A673 (cell line): ENCODE results near the gene TNFSF9. TPM values are rescaled to one million over a fixed set of nuclear protein-coding genes. Genes with fewer than 3 reads are reported as not detected.
"Not testable (repeated sequence)": the region's sequence is repeated elsewhere in the genome, so short reads cannot be mapped to it uniquely, and the experiment has no call there.

Source experiments
- BruUV-seq: library from RNA; stranded (reverse); fragments of 400-500 nt; replicated peaks from 2 replicates; lab custom pipeline; 2021; lab: Mats Ljungman, UMichigan
- CTCF ChIA-PET: fragments of 300-600 bp; sonication (Branson Sonifier 250); formaldehyde crosslinking; loops from one replicate; lab custom pipeline; 2022; ENCODE audit warnings: antibody characterized with exemption; lab: Charles Lee
- POLR2A ChIA-PET: fragments of 300-600 bp; sonication (Branson Sonifier 250); formaldehyde crosslinking; loops from one replicate; lab custom pipeline; 2022; ENCODE audit warnings: antibody characterized with exemption; ENCODE audit not compliant: low non-redundant PET; lab: Charles Lee
- DNase-seq: peaks from one replicate; pipeline ENCODE4 v3.0.0-alpha.2; 2015; ENCODE audit warnings: low spot score
- H3K27ac ChIP-seq: fragments of 200-600 bp; sonication (generic); 2 replicates; pipeline ENCODE4 v1.5.1; 2016; ENCODE audit warnings: mixed run types, low read depth, mild to moderate bottlenecking, mixed read lengths, antibody characterized with exemption, low read length; ENCODE audit not compliant: poor library complexity, severe bottlenecking
- H3K27me3 ChIP-seq: fragments of 200-600 bp; sonication (generic); replicated peaks from 2 replicates; pipeline ENCODE4 v1.6.1; 2017; ENCODE audit warnings: mixed run types, low read depth, mild to moderate bottlenecking, mixed read lengths, antibody characterized with exemption, low read length; ENCODE audit not compliant: insufficient read depth, poor library complexity
- H3K36me3 ChIP-seq: fragments of 200-600 bp; sonication (generic); 2 replicates; pipeline ENCODE4 v1.6.1; 2016; ENCODE audit warnings: mixed run types, mild to moderate bottlenecking, mixed read lengths, antibody characterized with exemption, low read length; ENCODE audit not compliant: insufficient read depth, poor library complexity, severe bottlenecking
- H3K4me1 ChIP-seq: fragments of 200-600 bp; sonication (generic); 2 replicates; pipeline ENCODE4 v1.6.1; 2017; ENCODE audit warnings: mixed run types, mild to moderate bottlenecking, mixed read lengths, antibody characterized with exemption, low read length; ENCODE audit not compliant: insufficient read depth, poor library complexity, severe bottlenecking
- H3K4me3 ChIP-seq: fragments of 200-600 bp; sonication (generic); 2 replicates; pipeline ENCODE4 v1.5.1; 2016; ENCODE audit warnings: low read depth, mixed run types, mild to moderate bottlenecking, mixed read lengths, low read length; ENCODE audit not compliant: poor library complexity, severe bottlenecking
- H3K9me3 ChIP-seq: fragments of 200-600 bp; sonication (generic); 2 replicates; pipeline ENCODE4 v1.6.1; 2016; ENCODE audit warnings: mixed run types, low read depth, mild to moderate bottlenecking, mixed read lengths, antibody characterized with exemption, low read length; ENCODE audit not compliant: poor library complexity, severe bottlenecking
- CTCF ChIP-seq: fragments of 300-800, 200-600 bp; sonication (generic); conservative IDR thresholded peaks from 2 replicates; pipeline ENCODE4 v1.5.1; 2017; ENCODE audit warnings: low read depth, mild to moderate bottlenecking, antibody characterized with exemption, low read length, moderate library complexity, mixed read lengths
- EZH2 ChIP-seq: fragments of 200-600 bp; sonication (generic); IDR thresholded peaks from 2 replicates; pipeline ENCODE4 v1.6.1; 2017; ENCODE audit warnings: borderline replicate concordance, low read depth, mild to moderate bottlenecking, mixed read lengths, antibody characterized with exemption, low read length; ENCODE audit not compliant: poor library complexity, severe bottlenecking
- intact Hi-C: fragments of 100-400 bp; cut with micrococcal nuclease; formaldehyde crosslinking; loops from one replicate; pipeline ENCODE4 v1.10.0; 2022; ENCODE audit not compliant: unreplicated experiment
- total RNA-seq: library from RNA; stranded (reverse); gene quantifications from 2 replicates; pipeline ENCODE4 v1.2.3, GENCODE V29; 2021

TNFSF9 gene
- total RNA-seq, 1 experiment from 2014 or later: 11.1 TPM

GRCh38 chr19:6539514-6539913 is 8.7 kb downstream of the TNFSF9 start:
- H3K27me3 ChIP-seq: no peaks in the 10 kb centered on the region
- H3K36me3 ChIP-seq: peaks cover 11% of the 10 kb centered on the region
- DNase-seq: no peak
- H3K4me3 ChIP-seq: no peak overlapping the region
- intact Hi-C loops: no loop called here
- no peaks in the 10 kb centered on the region for H3K4me1 ChIP-seq
- ChIA-PET CTCF (no interaction called here), POLR2A (interaction anchor here (0.6 kb wide), 1 partner anchor 9 kb away, joined by 10 read pairs; the partner anchor contains the start of gene TNFSF9)
- BruUV-seq: no TSS peak
- no peak overlapping the region for H3K27ac ChIP-seq
- no peak for TF ChIP-seq CTCF
- no peak for TF ChIP-seq EZH2
- H3K9me3 ChIP-seq: peaks cover 5% of the 10 kb centered on the region

GRCh38 chr19:6540918-6541689 is 10.3 kb downstream of the TNFSF9 start:
- H3K36me3 ChIP-seq: peaks cover 3% of the 10 kb centered on the region
- no peak overlapping the region for H3K4me3 ChIP-seq
- DNase-seq: no peak
- H3K27ac ChIP-seq: no peak overlapping the region
- no peaks in the 10 kb centered on the region for H3K27me3 ChIP-seq
- BruUV-seq: no TSS peak
- no peak for TF ChIP-seq EZH2
- no peak for TF ChIP-seq CTCF
- ChIA-PET CTCF (interaction anchor here (0.6 kb wide), 1 partner anchor 386 kb away, joined by 3 read pairs; no protein-coding TSS in a partner anchor), POLR2A (interaction anchor here (0.7 kb wide), 1 partner anchor 231 kb away, joined by 6 read pairs; no protein-coding TSS in a partner anchor)
- intact Hi-C loops: no loop called here
- H3K9me3 ChIP-seq: peaks cover 5% of the 10 kb centered on the region
- H3K4me1 ChIP-seq: no peaks in the 10 kb centered on the region

GRCh38 chr19:6543866-6544347 is 13.1 kb downstream of the TNFSF9 start:
- ChIA-PET POLR2A (no interaction called here), CTCF (no interaction called here)
- H3K27ac ChIP-seq: no peak overlapping the region
- no peaks in the 10 kb centered on the region for H3K9me3 ChIP-seq
- no peaks in the 10 kb centered on the region for H3K4me1 ChIP-seq
- DNase-seq: no peak
- H3K27me3 ChIP-seq: no peaks in the 10 kb centered on the region
- no TSS peak for BruUV-seq
- TF ChIP-seq EZH2 (no peak), CTCF (no peak)
- H3K4me3 ChIP-seq: no peak overlapping the region
- no peaks in the 10 kb centered on the region for H3K36me3 ChIP-seq
- intact Hi-C loops: no loop called here

GRCh38 chr19:6550679-6551078 is 19.9 kb downstream of the TNFSF9 start:
- H3K36me3 ChIP-seq, H3K9me3 ChIP-seq, DNase-seq, H3K27me3 ChIP-seq, H3K27ac ChIP-seq, H3K4me1 ChIP-seq, BruUV-seq, intact Hi-C loops, H3K4me3 ChIP-seq: not testable (repeated sequence)
- ChIA-PET CTCF (interaction anchor here (0.7 kb wide), 1 partner anchor 13 kb away, joined by 5 read pairs; no protein-coding TSS in a partner anchor), POLR2A (interaction anchor here (0.6 kb wide), 1 partner anchor 1160 kb away, joined by 7 read pairs; no protein-coding TSS in a partner anchor)
